Karpas-422 (cell line): Measurements from ENCODE around the gene ZNF883. TPM values are rescaled to one million over a fixed set of nuclear protein-coding genes. Genes with fewer than 3 reads are reported as not detected.
"Not testable (repeated sequence)": the region's sequence is repeated elsewhere in the genome, so short reads cannot be mapped to it uniquely, and the experiment has no call there.

Source experiments
- DNase-seq: peaks from one replicate; pipeline ENCODE4 v3.0.0-alpha.2; 2015
- H2AFZ ChIP-seq: fragments of 200-600 bp; sonication (generic); 2 replicates; pipeline ENCODE4 v1.6.1; 2014; ENCODE audit warnings: antibody characterized with exemption, low read length, mixed read lengths
- H3K27ac ChIP-seq: fragments of 200-600 bp; sonication (generic); 2 replicates; pipeline ENCODE4 v1.5.1; 2014; ENCODE audit warnings: mild to moderate bottlenecking, low read length, moderate library complexity
- H3K27me3 ChIP-seq: fragments of 200-600 bp; sonication (generic); 2 replicates; pipeline ENCODE4 v1.6.1; 2014; ENCODE audit warnings: low read length, mixed read lengths
- H3K36me3 ChIP-seq: fragments of 200-600 bp; sonication (generic); 2 replicates; pipeline ENCODE4 v1.6.1; 2014; ENCODE audit warnings: low read length, mixed read lengths; ENCODE audit not compliant: insufficient read depth
- H3K4me1 ChIP-seq: fragments of 200-600 bp; sonication (generic); 2 replicates; pipeline ENCODE4 v1.6.1; 2014; ENCODE audit warnings: mild to moderate bottlenecking, low read length, mixed read lengths
- H3K4me2 ChIP-seq: fragments of 200-600 bp; sonication (generic); 2 replicates; pipeline ENCODE4 v1.6.1; 2014; ENCODE audit warnings: low read length, low read depth, mild to moderate bottlenecking; ENCODE audit not compliant: poor library complexity, severe bottlenecking
- H3K4me3 ChIP-seq: fragments of 200-600 bp; sonication (generic); 2 replicates; pipeline ENCODE4 v1.5.1; 2014; ENCODE audit warnings: mild to moderate bottlenecking, antibody characterized with exemption, low read length, mixed read lengths
- H3K79me2 ChIP-seq: fragments of 200-600 bp; sonication (generic); 2 replicates; pipeline ENCODE4 v1.6.1; 2014; ENCODE audit warnings: mild to moderate bottlenecking, low read length, mixed read lengths
- H3K9ac ChIP-seq: fragments of 200-600 bp; sonication (generic); 2 replicates; pipeline ENCODE4 v1.6.0; 2014; ENCODE audit warnings: low read length
- H3K9me2 ChIP-seq: fragments of 200-600 bp; sonication (generic), shearing (Covaris generic); replicated peaks from 2 replicates; pipeline ENCODE4 v1.6.0; 2014; ENCODE audit warnings: mild to moderate bottlenecking, low read length, moderate library complexity; ENCODE audit not compliant: insufficient read depth
- H3K9me3 ChIP-seq: fragments of 300-700, 200-600 bp; sonication (generic); 2 replicates; pipeline ENCODE4 v1.6.1; 2014; ENCODE audit warnings: low read length, mixed read lengths
- H4K20me1 ChIP-seq: fragments of 200-600 bp; sonication (generic); 2 replicates; pipeline ENCODE4 v1.6.1; 2014; ENCODE audit warnings: mild to moderate bottlenecking, antibody characterized with exemption, low read length, low read depth; ENCODE audit not compliant: insufficient read depth
- total RNA-seq: library from RNA; depleted of rRNA; stranded (reverse); fragments of >200 nt; shearing (Covaris generic); gene quantifications from 2 replicates; pipeline ENCODE4 v1.2.3, GENCODE V29; 2014; ENCODE audit warnings: low replicate concordance; rRNA removed

Gene ZNF883
- total RNA-seq, result not detected in 2 replicates

DNA sequence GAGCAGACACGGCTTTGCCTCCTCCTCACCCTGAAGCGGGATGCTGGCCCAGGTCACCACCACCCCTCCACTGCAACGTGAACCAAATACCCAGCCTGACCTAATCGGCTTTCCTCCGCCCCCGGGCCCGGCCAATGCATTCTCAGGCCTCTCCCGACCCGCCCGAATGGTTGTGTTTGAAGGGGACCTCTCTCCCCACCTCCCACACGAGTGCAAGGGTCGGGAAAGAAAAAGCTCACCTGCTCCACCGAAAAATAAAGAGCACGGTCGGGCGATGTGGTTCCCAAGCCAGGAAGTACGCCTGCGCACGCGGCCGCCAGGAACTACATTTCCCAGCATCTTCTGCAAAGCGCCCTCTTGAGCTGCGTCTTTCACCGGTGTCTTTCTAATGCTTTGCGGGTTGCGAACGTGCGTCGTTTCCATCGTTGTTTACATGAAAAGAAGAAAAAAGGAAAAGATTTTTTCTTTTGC is at the start of gene ZNF883:
Gene ZNF883, minus strand, starts transcription at position 282 of the 471 bp plus-strand sequence.
- no peak for DNase-seq
- Histone ChIP-seq H3K4me3 (no peak within 1 kb of the TSS), H3K9me3 (no peaks in the 10 kb centered on the region), H3K79me2 (no peaks in the 10 kb centered on the region), H3K4me2 (no peak within 1 kb of the TSS), H4K20me1 (no peaks in the 10 kb centered on the region), H2AFZ (no peak within 1 kb of the TSS), H3K9ac (no peak within 1 kb of the TSS), H3K36me3 (no peaks in the 10 kb centered on the region), H3K9me2 (no peaks in the 10 kb centered on the region), H3K27ac (no peak within 1 kb of the TSS), H3K4me1 (no peaks in the 10 kb centered on the region), H3K27me3 (no peaks in the 10 kb centered on the region)

DNA sequence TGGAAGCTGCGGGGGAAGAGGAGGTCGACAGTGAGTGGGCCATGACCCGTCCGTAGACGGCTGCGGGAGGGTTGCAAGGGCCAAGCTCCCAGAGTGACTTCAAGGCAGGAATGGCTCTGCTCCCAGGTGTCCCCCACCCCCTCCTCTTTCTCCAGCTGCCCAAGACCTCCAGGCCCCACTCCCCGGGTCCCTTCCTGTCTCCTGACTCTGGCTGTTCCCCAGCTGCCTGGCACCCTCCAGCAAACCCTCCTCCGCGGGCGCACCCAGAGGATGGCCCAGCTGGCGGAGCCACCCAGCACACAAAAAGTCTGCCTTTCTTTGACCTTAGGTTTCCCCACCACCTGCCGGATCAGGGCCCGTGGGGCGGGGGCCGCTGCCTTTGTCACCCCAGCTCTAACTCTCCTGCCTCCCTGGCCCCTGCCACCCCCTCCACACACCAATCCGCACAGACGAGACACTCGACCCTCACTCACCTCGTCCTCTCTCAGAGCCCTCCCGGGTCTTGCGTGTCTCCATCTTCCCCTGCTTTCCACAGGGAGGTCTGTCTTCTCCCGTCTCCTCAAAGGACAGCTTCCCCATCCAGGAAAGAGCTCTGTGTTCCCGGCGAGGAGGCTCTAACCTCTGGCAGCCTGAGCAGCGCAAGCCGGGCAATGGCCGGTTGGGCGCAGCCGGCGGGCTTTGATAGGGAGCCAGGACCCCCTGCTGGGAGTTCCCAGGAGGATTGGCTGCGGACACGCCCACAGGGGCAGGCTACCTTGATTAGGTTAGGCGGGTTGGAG is 49.3 kb upstream of the ZNF883 start:
- not testable (repeated sequence) for H3K4me3 ChIP-seq, H2AFZ ChIP-seq, H3K4me2 ChIP-seq, H3K4me1 ChIP-seq, H3K79me2 ChIP-seq, H3K27ac ChIP-seq, H3K9me2 ChIP-seq, H3K36me3 ChIP-seq, H4K20me1 ChIP-seq, DNase-seq, H3K9me3 ChIP-seq, H3K9ac ChIP-seq, H3K27me3 ChIP-seq

DNA sequence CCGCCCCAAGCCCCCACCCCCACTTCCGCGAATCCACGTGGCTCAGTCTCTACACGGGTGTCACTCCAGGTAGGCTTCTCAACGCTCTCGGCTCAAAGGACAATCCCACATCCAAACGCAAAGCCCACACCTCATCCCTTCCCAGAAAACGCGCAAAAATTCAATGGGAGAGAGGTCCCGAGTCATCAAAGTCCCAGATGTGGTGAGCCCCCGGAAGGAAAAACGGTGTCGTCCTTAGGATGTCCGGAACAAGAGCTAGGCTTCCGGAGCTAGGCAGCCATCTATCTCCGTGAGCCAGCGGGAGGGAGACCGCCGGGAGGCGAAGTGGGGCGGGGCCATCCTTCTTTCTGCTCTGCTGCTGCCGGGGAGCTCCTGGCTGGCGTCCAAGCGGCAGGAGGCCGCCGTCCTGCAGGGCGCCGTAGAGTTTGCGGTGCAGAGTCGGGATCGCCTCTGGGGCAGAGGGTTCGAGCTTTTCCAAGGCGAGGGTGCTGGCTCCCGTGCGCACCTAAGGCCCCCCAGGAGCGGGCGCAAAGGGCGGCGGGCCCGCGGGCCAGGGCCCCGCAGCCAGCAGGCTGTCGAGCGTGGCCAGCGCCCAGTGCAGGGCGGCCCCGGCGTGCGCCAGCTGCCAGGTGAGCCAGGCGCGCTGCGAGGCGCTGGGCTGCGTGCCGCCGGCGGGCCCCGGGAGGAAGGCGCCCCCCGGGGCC is 47.7 kb upstream of the ZNF883 start:
- not testable (repeated sequence) for H3K27me3 ChIP-seq, H3K36me3 ChIP-seq, H2AFZ ChIP-seq, H3K4me3 ChIP-seq, H3K79me2 ChIP-seq, H4K20me1 ChIP-seq, H3K9me3 ChIP-seq, H3K9ac ChIP-seq, DNase-seq, H3K4me1 ChIP-seq, H3K4me2 ChIP-seq, H3K27ac ChIP-seq, H3K9me2 ChIP-seq

DNA sequence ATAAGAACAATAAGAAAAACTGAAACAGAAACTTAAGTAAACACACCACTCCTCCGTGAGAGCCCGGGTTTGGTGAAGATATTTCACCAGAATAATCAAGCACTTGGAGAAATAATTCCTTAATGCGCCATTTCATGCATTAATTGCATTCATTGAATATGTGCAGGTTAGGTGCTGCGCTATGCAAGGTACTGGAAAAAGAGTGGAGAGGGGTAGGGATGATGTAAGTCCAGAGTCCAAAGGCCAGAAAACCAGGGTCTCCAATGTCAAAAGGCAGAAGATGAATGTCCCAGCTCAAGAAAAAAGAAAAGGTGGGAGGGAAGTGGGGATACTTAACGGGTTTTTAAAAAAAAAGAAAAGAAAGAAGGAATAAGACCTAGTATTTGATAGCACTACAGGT is 45.2 kb upstream of the ZNF883 start:
- no peak overlapping the region for H3K27ac ChIP-seq

DNA sequence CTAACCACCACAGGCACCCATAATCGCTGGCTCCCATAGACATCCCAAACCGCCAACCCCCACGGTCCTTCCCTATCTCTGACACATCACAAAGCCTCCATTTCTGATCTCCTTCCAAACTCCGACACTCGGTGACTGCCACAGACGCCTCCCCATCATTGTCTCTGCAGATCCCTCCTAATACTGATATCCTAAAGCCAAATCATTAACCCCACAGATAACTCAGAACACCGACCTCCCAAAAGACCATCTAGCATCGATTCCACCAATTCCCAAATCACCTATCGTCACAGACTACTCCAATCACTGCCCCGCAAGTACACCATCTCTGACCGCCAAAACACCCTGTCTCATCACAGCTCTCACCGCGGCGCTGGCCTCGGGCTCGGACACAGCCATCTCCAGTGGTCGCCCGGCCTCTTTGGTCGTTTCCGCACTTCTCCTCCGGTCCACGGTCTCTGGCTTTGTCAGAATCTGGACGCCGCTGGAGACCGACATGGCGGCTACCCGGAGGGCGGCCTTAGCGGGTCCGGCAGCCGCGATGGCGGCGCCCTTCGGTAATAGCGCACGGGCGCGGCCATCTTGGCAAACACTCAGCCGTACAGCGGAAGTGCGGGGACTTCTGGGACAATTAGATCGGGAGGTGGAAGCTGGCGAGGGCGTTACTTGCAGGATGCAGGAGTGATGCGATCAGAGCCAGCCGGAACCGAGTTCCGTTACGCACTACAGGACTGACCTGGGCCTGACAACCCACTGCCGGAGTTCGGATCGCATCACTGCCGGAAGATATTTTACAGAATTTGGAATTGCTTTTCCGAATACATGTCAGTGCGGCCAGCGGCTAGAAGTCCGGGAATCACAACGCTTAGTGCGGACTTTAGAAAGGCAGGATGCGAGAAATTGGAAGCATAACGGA is 44.5 kb upstream of the ZNF883 start, which contains the start of gene ZFP37:
Gene ZFP37, minus strand, starts transcription at position 534 of the 916 bp plus-strand sequence. Its CDS starts 36 bp downstream, at position 498.
- no peaks in the 10 kb centered on the region for H4K20me1 ChIP-seq
- H3K4me1 ChIP-seq, result no peaks in the 10 kb centered on the region
- no peak within 1 kb of the TSS for H2AFZ ChIP-seq
- H3K79me2 ChIP-seq, result no peaks in the 10 kb centered on the region
- no peak within 1 kb of the TSS for H3K4me2 ChIP-seq
- H3K36me3 ChIP-seq, result no peaks in the 10 kb centered on the region
- H3K27ac ChIP-seq, result no peak within 1 kb of the TSS
- H3K4me3 ChIP-seq, result no peak within 1 kb of the TSS
- DNase-seq, result no peak
- H3K9ac ChIP-seq, result no peak within 1 kb of the TSS
- no peaks in the 10 kb centered on the region for H3K9me2 ChIP-seq
- H3K9me3 ChIP-seq, result peaks cover 6% of the 10 kb centered on the region; the same call in 1 of the 2 replicates
- no peaks in the 10 kb centered on the region for H3K27me3 ChIP-seq

More for the DNA sequence above, 45.2 kb upstream of the ZNF883 start:
- no peaks in the 10 kb centered on the region for H3K9me2 ChIP-seq
- no peak for DNase-seq
- no peaks in the 10 kb centered on the region for H3K4me1 ChIP-seq
- H4K20me1 ChIP-seq, result no peaks in the 10 kb centered on the region
- H3K79me2 ChIP-seq, result no peaks in the 10 kb centered on the region
- no peak overlapping the region for H3K4me3 ChIP-seq
- H3K9me3 ChIP-seq, result peaks cover 6% of the 10 kb centered on the region; the same call in 1 of the 2 replicates
- no peaks in the 10 kb centered on the region for H3K36me3 ChIP-seq
- H3K4me2 ChIP-seq, result no peak overlapping the region
- no peak overlapping the region for H3K9ac ChIP-seq
- H2AFZ ChIP-seq, result no peak overlapping the region
- no peaks in the 10 kb centered on the region for H3K27me3 ChIP-seq

DNA sequence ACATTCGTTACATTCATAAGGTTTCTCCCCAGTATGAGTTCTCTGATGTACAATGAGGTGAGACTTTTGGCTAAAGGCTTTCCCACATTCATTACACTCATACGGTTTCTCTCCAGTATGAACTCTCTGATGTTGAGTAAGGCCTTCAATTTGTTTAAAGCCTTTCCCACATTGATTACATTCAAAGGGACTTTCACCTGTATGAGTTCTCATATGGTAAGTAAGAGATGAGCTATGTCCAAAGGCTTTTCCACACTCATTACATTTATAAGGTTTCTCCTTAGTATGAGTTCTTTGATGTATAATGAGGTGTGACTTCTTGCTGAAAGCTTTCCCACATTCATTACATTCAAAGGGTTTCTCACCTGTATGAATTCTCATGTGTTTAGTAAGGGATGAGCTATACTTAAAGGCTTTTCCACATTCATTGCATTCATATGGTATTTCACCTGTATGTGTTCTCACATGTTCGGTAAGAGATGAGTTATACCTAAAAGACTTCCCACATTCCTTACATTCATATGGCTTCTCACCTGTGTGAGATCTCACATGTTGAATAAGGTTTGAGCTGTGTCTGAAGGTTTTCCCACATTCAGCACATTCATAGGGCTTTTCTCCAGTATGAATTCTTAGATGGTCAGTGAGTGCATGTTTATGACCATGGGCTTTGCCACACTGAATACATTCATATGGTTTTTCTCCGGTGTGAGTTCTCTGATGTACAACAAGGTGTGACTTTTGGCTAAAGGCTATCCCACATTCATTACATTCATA is 31.1 kb upstream of the ZNF883 start:
- H3K4me2 ChIP-seq, result no peak overlapping the region
- H4K20me1 ChIP-seq, result no peaks in the 10 kb centered on the region
- H3K9me2 ChIP-seq, result no peaks in the 10 kb centered on the region
- no peaks in the 10 kb centered on the region for H3K79me2 ChIP-seq
- H3K4me1 ChIP-seq, result no peaks in the 10 kb centered on the region
- H3K36me3 ChIP-seq, result no peaks in the 10 kb centered on the region
- no peak overlapping the region for H3K4me3 ChIP-seq
- H3K27ac ChIP-seq, result no peak overlapping the region
- no peak overlapping the region for H2AFZ ChIP-seq
- DNase-seq, result no peak
- H3K9me3 ChIP-seq, result peaks cover 69% of the 10 kb centered on the region
- H3K27me3 ChIP-seq, result no peaks in the 10 kb centered on the region
- H3K9ac ChIP-seq, result no peak overlapping the region

DNA sequence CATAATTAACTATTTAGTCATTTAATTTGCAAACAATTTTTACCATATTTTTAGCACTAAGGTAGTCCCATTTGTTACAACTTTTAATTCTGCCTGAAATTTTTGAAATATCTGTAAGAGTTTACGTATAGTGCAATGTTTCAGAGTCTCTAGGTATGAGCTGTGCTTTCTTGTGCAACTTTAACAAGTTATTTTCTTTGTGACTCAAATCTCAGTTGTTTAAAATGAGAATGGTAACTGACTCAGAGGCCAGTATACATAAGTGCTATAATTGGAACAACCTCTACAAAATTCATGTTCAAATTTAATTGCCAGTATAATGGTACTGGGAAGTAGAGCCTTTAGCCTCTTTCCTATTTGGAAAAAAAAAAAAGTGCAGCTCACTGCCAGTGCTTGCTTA is 14.2 kb upstream of the ZNF883 start:
- Histone ChIP-seq H3K4me2 (no peak overlapping the region), H3K9me3 (peaks cover under 1% of the 10 kb centered on the region; the same call in 1 of the 2 replicates), H3K27me3 (no peaks in the 10 kb centered on the region), H2AFZ (no peak overlapping the region), H3K4me1 (no peaks in the 10 kb centered on the region), H3K79me2 (no peaks in the 10 kb centered on the region), H3K4me3 (no peak overlapping the region), H4K20me1 (no peaks in the 10 kb centered on the region), H3K36me3 (no peaks in the 10 kb centered on the region), H3K9ac (no peak overlapping the region), H3K9me2 (no peaks in the 10 kb centered on the region), H3K27ac (no peak overlapping the region)
- no peak for DNase-seq
